HPDE6-E6E7 (cell line): ENCODE measurements around the gene CTTNBP2.

Experiments used
- DNase-seq: peaks from one replicate; pipeline ENCODE4 v3.0.0; 2011; ENCODE audit warnings: missing footprints; ENCODE audit errors: extremely low spot score

The CTTNBP2 gene, protein sequence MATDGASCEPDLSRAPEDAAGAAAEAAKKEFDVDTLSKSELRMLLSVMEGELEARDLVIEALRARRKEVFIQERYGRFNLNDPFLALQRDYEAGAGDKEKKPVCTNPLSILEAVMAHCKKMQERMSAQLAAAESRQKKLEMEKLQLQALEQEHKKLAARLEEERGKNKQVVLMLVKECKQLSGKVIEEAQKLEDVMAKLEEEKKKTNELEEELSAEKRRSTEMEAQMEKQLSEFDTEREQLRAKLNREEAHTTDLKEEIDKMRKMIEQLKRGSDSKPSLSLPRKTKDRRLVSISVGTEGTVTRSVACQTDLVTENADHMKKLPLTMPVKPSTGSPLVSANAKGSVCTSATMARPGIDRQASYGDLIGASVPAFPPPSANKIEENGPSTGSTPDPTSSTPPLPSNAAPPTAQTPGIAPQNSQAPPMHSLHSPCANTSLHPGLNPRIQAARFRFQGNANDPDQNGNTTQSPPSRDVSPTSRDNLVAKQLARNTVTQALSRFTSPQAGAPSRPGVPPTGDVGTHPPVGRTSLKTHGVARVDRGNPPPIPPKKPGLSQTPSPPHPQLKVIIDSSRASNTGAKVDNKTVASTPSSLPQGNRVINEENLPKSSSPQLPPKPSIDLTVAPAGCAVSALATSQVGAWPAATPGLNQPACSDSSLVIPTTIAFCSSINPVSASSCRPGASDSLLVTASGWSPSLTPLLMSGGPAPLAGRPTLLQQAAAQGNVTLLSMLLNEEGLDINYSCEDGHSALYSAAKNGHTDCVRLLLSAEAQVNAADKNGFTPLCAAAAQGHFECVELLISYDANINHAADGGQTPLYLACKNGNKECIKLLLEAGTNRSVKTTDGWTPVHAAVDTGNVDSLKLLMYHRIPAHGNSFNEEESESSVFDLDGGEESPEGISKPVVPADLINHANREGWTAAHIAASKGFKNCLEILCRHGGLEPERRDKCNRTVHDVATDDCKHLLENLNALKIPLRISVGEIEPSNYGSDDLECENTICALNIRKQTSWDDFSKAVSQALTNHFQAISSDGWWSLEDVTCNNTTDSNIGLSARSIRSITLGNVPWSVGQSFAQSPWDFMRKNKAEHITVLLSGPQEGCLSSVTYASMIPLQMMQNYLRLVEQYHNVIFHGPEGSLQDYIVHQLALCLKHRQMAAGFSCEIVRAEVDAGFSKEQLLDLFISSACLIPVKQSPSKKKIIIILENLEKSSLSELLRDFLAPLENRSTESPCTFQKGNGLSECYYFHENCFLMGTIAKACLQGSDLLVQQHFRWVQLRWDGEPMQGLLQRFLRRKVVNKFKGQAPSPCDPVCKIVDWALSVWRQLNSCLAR (N-terminal part only)

DNA sequence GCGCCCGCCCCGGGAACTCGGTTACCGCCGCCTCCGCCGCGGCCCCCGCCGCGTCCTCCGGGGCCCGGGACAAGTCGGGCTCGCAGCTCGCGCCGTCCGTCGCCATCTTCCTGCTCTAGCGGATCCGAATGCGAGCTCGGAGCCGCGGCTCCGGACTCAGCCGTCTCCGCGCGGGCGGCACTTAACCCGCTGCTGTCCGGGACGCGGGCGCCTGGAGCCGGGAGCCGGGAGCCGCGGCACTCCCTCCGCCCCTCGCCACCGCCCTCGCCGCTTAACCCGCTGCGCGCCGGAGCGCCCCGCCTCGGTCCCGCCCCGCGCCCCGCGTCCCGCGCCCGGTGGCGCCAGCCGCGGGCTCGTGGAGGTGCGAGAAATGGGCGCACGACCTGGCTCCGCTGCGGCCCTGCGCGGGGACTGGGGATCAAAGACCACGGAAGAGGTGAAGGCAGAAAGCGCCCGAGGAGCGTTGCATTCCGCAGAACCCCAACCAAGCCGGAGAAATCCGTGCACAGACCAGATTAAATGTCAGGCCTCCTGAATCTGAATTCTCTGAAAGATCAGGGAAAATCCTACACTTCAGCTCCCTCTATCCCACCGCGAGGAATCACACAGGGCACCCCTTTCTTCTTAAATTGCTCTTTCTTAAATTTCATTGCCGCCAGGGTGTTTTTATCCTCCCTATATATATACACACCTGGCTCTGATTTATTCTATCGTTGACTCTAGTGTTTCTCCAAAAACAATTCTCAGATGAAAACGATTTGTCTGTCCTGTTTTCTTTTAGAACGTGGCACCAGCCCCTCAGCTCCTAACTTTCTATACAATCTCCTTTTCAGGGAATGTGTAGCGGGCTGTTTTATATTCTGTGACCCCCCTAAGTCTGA is at the start of gene CTTNBP2:
Gene CTTNBP2 (minus strand): TSS at position 132 of the 881 bp plus-strand sequence. CDS start 26 bp downstream, at position 106.
- no peak for DNase-seq

- DNase-seq: no peak
Measured at GRCh38 chr7:117916309-117916708, 43.1 kb upstream of the CTTNBP2 start.

DNA sequence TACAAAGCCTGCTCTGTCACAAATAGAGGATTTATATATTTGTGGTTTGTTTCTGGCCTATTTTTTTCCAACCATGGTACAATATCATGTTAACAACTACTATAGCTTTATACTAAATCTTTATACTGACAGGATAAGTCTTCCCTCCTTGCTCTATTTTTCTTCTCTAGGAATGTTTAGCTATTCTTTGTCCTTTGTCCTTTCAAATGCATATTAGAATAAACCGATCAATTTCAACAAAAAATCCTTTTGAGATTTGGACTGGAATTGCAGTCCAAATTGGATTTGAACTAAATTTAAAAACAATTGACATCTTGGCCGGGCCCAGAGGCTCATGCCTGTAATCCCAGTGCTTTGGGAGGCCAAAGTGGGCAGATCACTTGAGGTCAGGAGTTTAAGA is 39.2 kb upstream of the CTTNBP2 start:
- no peak for DNase-seq

DNA sequence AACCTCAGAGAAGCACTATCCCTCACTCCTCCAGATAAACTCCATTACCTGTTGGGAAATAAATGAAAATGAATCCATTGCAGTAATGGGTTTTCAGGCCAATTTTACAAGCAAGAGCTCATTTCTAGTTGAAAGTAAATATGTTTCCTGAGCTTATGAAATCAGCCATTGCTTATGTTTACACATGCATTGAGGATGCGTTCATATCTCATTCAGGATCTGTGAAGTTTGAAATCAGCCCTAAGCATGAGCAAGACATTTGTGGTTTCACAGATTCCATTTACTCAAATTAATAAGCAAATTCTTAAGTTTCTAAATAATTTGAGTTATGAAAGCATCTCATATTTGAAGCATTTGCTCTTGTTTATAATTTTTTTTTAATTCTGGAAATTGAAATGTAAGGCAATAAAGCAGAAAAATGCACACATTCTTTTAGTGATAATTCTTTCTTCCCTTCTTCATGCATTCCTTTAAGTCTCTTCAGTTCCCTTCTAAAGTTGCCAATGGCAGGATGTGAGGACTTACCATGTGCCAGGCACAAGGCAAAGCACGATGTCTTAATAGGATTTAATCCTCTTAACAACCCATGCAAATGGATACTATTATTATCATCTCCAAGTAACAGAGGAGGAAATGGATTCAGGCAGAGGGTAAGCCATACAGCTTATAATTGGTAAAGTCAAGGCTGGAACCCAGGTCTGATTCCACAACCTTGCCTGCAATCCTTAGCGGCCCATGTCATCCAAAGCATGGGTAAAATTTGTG is 35.0 kb upstream of the CTTNBP2 start:
- DNase-seq: no peak

DNA sequence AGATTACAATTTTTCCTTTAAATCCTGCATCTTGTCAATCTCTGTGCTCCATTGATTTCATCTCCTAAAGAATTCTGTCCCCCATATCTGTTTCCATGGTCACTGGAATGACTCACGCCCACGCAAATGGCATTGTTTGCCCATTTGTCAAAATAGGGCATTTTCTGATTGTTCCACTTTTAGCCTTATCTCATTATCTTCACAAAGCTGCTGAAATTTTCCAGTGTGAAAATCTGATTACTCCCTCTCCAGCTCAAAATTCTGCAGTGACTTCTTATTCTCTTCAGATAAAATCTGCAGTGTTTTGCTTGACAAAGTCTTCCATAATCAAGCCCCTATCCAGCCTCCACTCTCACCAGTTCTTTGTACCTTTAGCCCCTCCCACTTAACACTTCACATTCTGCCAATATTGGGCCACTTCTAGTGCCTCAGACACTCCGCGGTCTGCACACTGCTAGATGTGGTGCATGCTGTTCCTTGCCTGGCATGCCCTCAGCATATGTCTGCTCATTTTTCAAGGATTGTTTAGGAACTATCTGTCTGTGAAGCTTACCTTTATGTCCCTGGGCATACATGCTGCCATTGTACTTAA is 33.9 kb upstream of the CTTNBP2 start:
- no peak for DNase-seq

DNA sequence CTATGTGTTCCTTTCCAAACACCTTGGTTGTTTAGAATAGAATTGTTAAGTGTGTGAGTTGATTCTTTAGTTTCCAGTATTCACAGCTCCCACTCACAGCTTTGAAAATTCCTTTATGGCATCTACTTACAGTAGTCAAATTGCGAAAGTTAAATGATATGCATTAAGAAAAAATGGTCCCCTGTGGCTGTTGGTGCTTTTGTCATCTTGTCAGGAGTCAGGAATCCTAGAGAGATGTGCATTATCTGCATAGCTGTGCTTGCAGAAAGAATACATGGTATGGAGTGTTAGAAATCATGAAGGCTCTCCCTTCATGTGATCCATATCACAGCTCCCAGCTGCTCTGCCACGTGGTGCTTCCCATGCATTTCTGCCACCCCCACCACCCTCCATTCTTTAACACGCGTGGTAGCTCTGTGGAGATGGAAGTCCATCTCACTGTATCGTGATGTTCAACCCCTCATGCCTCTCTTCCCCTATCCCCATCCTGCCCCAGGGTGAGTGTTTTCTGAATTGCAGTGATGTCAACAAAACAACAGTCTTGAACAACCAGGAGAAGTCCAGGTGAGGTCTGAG is 29.2 kb upstream of the CTTNBP2 start:
- no peak for DNase-seq

DNA sequence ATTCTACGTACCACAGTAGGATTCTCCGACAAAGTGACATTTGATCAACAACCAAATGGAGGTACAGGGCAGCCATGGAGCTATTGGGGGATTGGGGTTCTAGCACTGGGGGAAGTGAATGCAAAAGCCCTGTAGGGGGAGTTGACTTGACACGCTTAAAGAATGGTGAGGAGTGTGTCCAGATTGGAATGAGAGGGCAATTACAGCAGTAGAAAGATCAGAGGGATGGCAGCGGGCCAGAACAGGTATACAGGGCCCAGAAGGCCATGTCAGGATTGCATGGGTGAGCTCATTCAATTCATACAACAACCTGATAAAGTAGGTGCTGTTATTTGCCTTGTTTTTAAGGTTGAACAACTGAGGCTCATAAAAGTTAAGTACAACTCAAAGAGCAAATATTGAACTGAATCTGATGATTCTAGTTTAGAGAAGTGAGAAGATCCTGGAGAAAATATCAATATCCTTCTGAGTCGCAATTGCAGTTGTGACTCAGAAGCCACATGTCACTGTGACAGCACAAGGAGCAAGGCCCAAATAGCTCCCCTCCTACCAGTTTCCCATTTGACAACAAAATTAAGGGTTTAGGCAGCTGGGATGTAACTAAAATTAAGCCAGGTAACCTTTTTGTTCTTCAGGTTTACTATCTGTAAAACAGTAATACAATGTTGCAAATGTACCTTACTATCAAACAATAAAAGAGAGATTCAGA is 28.0 kb upstream of the CTTNBP2 start:
- DNase-seq: no peak

- no peak for DNase-seq
Measured at GRCh38 chr7:117896339-117896738, 23.1 kb upstream of the CTTNBP2 start.

GRCh38 chr7:117895276-117895675 is 22.0 kb upstream of the CTTNBP2 start:
- no peak for DNase-seq

GRCh38 chr7:117894037-117894436 is 20.8 kb upstream of the CTTNBP2 start:
- no peak for DNase-seq

- no peak for DNase-seq
Measured at GRCh38 chr7:117892821-117893220, 19.6 kb upstream of the CTTNBP2 start.

DNA sequence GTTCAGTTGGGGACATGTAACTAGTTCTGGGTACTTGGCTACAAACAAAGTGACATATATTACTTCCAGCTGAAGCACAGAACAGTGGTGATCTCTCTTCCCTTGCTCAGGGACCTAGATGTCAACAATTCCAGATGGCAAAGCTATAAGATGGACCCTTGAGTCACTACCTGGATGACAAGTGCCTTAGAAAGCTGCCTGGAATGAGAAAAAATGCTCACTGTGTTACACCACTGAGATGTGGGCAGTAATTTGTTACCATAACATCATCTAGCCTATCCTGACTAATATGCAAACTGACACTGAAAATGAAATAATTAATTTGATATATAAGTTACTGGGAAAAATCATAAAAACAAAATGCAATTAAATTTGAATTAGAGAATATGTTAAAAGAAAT is 16.4 kb upstream of the CTTNBP2 start:
- DNase-seq: no peak

- DNase-seq: no peak
Measured at GRCh38 chr7:117888627-117889026, 15.4 kb upstream of the CTTNBP2 start.

DNA sequence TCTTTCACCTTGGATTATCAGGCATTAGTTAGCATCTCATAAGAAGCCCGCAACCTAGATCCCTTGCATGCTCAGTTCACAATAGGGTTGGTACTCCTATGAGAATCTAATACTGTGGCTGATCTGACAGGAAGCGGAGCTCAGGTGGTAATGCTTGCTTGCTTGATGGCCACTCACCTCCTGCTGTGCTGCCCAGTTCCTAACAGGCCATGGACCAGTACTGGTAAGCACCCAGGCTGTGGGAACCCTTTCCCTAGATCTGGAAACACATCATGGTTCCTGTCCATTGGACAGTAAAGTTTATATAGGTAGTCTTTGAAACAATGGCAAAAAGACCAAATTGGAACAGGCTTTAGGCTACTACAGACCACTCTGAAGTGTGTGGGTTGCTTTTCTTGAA is 9.4 kb upstream of the CTTNBP2 start:
- no peak for DNase-seq

DNA sequence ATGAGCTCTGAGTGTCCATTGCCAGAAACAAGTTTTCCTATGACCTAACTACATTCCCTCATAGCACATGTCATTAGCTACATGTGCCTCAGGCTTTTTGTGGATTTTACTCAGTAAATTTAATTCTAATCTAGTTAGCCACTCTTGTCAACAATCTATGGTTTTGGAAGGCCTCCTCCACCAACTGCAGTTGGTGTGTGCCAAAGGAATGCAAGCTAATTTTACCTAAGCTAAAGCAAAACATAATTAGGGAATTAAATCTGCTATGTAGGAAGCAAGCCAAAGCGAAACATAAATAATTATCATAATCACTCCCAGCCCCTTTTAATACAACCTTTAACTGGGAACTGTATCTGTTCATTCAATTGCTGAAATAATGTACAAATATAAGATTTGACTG is 3.5 kb upstream of the CTTNBP2 start:
- no peak for DNase-seq

DNA sequence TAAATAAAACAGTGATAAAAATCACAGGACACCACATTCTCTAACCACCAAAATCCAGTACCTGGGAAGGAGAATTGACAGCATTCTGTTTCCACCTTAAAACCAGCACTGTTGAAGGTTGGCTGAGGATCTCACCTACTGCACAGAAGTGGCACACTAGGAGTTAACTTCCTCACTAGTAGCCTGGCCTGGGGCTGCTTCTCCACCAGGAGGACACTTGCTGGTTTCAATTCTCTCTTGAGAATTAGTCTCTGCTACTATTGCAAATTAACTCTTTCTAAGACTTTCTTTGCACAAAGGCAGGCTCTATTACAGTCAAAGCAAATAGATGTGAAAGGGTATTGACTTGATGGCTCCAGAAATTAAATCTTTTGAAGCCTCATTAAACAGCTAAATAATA is 2.3 kb upstream of the CTTNBP2 start:
- DNase-seq: no peak

DNA sequence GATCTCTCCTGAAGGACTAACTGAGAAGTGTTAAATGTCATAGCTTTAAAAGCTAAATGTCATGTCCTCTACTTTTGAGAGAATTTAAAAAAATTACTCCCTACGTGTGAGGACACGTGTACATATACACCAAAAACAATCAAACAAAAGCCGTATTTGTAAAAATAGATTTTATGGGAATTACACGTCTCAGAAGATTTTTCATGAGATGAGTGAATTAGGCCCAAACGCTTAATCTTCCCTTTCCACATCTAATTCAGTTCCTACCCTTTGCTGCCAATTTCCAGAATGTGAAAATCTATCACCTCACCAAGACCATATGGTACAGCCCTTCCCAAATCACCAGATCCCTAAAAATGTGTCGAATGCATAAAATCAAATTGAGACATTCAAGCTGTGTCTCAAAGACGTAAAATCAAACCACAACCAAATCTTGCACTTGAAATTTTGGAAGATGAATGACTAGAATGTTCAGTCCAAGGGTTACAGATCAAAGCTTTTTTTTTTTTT is 1.0 kb upstream of the CTTNBP2 start:
- DNase-seq: no peak

DNA sequence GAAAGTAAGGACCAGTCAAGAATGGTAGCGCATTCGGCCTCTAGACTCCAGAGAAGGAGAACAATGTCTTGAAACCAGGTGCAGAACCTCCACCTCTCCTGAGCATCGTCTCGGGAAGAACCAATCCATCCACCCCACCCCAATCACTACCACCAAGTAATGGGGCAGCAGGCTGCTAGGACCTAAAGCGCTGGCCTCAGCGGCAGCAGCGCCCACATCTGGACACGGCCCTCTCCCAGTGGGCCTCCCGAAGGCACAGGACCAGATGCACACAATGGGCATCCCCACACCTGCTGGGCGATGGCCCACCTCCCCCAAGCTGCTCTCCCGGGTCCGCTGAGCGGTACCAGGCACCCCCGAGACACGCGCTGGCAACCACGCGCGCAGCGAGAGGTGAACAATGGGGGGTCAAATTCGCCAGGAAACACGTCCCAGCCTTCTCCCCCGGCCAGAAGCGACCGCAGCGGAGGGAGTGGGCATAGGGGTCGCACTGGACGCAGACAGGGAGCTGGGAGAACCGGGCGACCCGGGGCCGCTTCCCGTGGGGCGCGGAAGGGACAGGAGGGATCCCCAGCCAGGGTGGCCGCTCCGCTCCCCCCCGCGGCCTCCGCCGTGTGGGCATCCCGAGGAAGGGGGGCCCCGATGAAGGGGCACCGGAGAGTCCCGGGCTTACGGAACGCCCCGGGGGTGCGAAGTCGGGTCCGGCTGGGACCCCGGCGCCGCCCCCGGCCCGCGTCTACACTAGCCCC is 506 bp downstream of the CTTNBP2 start:
- DNase-seq: no peak
